GM12875 (cell line): ENCODE data around the gene SPTLC1.
"Not testable (repeated sequence)": the region's sequence is repeated elsewhere in the genome, so short reads cannot be mapped to it uniquely, and the experiment has no call there.

Source experiments
- H3K4me3 ChIP-seq: one replicate; pipeline ENCODE4 v1.5.1; 2011; ENCODE audit warnings: low read depth, low read length, control low read depth
- TF ChIP-seq, protein P1 (sequence below): IDR thresholded peaks from 2 replicates; pipeline ENCODE4 v1.5.1; 2011; ENCODE audit warnings: low read depth, mild to moderate bottlenecking, control low read depth, inconsistent platforms, low read length, moderate library complexity, borderline replicate concordance; ENCODE audit not compliant: insufficient read depth

Gene SPTLC1

DNA sequence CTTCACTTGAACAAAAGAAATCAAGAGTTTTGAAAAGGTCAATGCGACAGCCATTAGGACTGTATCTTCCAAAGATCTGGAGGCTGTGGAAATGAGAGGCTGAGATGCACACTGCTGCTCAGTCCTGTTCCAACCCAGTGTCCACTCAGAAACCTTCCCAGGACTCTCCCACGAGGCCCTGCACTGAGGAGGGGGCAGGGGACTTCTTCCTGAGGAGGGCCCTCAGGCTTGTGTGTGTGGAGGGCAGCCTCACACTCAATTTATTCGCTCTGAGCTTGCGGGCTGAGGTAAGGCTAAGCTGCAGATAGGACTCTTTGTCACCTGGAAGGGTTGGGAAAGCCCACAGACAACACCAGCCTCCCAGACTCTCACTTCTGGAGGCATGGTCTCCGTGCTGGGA lies 95.6 kb downstream of the SPTLC1 start:
- TF ChIP-seq, protein P1, sequence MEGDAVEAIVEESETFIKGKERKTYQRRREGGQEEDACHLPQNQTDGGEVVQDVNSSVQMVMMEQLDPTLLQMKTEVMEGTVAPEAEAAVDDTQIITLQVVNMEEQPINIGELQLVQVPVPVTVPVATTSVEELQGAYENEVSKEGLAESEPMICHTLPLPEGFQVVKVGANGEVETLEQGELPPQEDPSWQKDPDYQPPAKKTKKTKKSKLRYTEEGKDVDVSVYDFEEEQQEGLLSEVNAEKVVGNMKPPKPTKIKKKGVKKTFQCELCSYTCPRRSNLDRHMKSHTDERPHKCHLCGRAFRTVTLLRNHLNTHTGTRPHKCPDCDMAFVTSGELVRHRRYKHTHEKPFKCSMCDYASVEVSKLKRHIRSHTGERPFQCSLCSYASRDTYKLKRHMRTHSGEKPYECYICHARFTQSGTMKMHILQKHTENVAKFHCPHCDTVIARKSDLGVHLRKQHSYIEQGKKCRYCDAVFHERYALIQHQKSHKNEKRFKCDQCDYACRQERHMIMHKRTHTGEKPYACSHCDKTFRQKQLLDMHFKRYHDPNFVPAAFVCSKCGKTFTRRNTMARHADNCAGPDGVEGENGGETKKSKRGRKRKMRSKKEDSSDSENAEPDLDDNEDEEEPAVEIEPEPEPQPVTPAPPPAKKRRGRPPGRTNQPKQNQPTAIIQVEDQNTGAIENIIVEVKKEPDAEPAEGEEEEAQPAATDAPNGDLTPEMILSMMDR = no peak
- H3K4me3 ChIP-seq = no peak overlapping the region

- TF ChIP-seq, protein P1 = no peak
- no peak overlapping the region for H3K4me3 ChIP-seq
These were observed 104.3 kb downstream of the SPTLC1 start for GRCh38 chr9:92010705-92011536.

- H3K4me3 ChIP-seq = not testable (repeated sequence)
These were observed 105.0 kb downstream of the SPTLC1 start for GRCh38 chr9:92010253-92010652.

DNA sequence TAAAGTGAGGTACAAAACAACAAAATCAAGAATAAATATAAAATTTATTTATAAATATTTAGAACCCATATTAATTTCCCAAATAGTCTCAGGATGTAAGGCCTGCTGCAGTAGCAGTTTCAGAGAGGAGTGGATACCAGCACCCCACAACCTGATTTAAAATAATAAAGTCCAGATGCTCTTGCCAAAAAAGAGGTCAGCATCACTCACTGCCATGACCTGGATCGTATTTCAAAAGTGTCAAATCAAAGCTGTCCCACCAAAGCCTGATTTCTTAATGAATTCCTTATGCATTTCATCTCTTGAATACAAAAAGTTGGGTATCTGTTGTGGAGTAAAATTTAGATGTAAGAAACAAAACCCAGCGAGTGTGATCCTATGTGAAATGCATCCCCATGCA lies 107.2 kb downstream of the SPTLC1 start:
- TF ChIP-seq, protein P1 = no peak
- H3K4me3 ChIP-seq = no peak overlapping the region

GRCh38 chr9:92004045-92004392 lies 111.2 kb downstream of the SPTLC1 start:
- H3K4me3 ChIP-seq = no peak overlapping the region
- TF ChIP-seq, protein P1 = no peak

DNA sequence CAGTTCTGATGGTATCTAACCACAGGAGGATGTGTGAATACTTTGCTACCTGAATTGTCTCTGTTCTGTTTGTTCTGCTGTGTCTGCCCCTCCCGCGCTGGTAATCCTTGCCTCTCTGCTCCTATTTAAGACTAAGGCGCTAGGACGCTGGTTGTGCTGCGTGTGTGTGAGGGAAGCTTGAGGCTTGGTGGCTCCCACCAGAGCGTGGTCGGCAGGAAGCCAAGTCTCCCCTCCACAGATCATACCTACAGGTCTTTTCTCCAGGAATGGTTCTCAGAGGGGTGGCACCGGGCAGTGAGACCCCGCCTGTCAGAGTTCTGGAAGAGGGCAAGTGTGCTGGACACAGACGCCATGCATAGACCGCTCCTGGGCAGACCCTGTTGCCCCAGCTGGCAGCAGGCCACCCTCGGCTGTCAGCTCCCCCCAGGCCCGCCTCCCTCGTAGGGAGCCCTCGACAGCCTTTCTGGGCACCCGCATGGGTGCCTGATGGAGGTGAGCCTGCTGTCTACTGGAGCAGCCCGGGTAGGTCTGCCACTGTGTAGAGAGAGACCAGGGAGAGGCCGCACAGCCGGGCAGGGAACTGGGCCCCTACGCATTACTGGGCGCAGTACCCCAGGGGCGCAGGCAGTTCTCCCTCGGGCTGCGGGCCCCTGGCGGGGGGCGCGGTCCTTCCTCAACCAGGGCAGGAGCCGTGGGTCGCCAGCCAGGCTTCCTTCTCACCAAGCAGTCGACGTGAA lies 111.7 kb downstream of the SPTLC1 start:
- no peak overlapping the region for H3K4me3 ChIP-seq
- TF ChIP-seq, protein P1 = no peak

DNA sequence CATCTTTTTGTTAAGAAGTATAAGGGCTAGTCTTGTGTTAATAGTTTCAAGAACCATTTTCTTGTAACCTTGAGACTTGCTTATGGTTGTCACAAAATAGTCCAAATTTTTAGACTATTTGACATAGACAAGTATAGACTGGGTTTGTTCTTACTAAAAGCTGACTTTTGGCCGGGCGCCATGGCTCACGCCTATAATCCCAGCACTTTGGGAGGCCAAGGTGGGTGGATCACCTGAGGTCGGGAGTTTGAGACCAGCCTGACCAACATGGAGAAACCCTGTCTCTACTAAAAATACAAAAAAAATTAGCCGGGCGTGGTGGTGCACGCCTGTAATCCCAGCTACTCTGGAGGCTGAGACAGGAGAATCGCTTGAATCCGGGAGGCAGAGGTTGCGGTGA lies 113.3 kb downstream of the SPTLC1 start:
- H3K4me3 ChIP-seq = not testable (repeated sequence)

DNA sequence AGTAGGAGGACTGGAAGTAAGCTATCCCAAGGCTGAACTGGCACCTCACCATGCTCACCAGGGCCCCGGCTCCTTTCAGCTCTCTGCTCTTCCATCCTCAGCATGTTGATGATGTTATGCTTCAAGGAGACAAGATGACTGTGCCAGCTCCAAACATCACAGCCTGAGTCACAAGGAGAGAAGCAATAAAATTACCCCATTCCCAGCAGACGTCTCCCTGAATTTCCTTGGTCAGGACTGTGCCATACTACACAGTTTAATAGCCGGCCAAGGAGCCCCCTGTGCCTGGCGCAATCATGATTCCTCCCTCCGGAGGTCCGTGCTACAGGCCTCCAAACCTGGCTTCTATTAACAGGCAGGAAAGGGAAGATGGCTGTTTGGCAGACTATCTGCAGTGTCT lies 114.0 kb downstream of the SPTLC1 start:
- TF ChIP-seq, protein P1 = no peak

More for the DNA sequence above, 114.0 kb downstream of the SPTLC1 start:
- H3K4me3 ChIP-seq = no peak overlapping the region
